Measurements from ENCODE around the gene CHADL. TPM values are rescaled to one million over a fixed set of nuclear protein-coding genes. Genes with fewer than 3 reads are reported as not detected.

Gene CHADL
- total RNA-seq, 1 donor from 2014 or later: 0.61 TPM

GRCh38 chr22:41254230-41254629, 13.5 kb upstream of the CHADL start:
- no peak for TF ChIP-seq CTCF (conservative IDR thresholded peaks at IDR 0.05)
- Mint-ChIP-seq H3K9me3 (no peaks in the 10 kb centered on the region), H3K4me1 (no peaks in the 10 kb centered on the region), H3K36me3 (ENCODE audit: low read depth) (no peaks in the 10 kb centered on the region), H3K27me3 (ENCODE audit: low read depth) (no peaks in the 10 kb centered on the region), H3K4me3 (no peak overlapping the region), H3K27ac (ENCODE audit: unreplicated experiment) (peak overlapping the region; percentile 75)
- no peak for DNase-seq (ENCODE audit: low read depth, low spot score)

GRCh38 chr22:41252365-41252764, 11.6 kb upstream of the CHADL start:
- no peaks in the 10 kb centered on the region for H3K27me3 Mint-ChIP-seq (ENCODE audit: low read depth)
- no peak overlapping the region for H3K4me3 Mint-ChIP-seq
- peaks cover 4% of the 10 kb centered on the region for H3K36me3 Mint-ChIP-seq (ENCODE audit: low read depth)
- no peaks in the 10 kb centered on the region for H3K9me3 Mint-ChIP-seq
- H3K4me1 Mint-ChIP-seq: no peaks in the 10 kb centered on the region
- TF ChIP-seq CTCF (conservative IDR thresholded peaks at IDR 0.05): no peak
- H3K27ac Mint-ChIP-seq (ENCODE audit: unreplicated experiment): no peak overlapping the region
- DNase-seq (ENCODE audit: low read depth, low spot score): no peak

GRCh38 chr22:41250127-41250526, 9.4 kb upstream of the CHADL start:
- Mint-ChIP-seq H3K4me1 (no peaks in the 10 kb centered on the region), H3K4me3 (no peak overlapping the region), H3K27ac (ENCODE audit: unreplicated experiment) (no peak overlapping the region), H3K36me3 (ENCODE audit: low read depth) (peaks cover 4% of the 10 kb centered on the region), H3K9me3 (no peaks in the 10 kb centered on the region), H3K27me3 (ENCODE audit: low read depth) (no peaks in the 10 kb centered on the region)
- DNase-seq (ENCODE audit: low read depth, low spot score): no peak
- no peak for TF ChIP-seq CTCF (conservative IDR thresholded peaks at IDR 0.05)

- H3K27ac Mint-ChIP-seq (ENCODE audit: unreplicated experiment): no peak overlapping the region
- no peaks in the 10 kb centered on the region for H3K9me3 Mint-ChIP-seq
- DNase-seq (ENCODE audit: low read depth, low spot score): no peak
- no peaks in the 10 kb centered on the region for H3K4me1 Mint-ChIP-seq
- H3K27me3 Mint-ChIP-seq (ENCODE audit: low read depth): no peaks in the 10 kb centered on the region
- no peak for TF ChIP-seq CTCF (conservative IDR thresholded peaks at IDR 0.05)
- peaks cover 4% of the 10 kb centered on the region for H3K36me3 Mint-ChIP-seq (ENCODE audit: low read depth)
- no peak overlapping the region for H3K4me3 Mint-ChIP-seq
Observed at GRCh38 chr22:41249442-41249841, 8.7 kb upstream of the CHADL start.

GRCh38 chr22:41248758-41249157, 8.0 kb upstream of the CHADL start:
- no peak for TF ChIP-seq CTCF (conservative IDR thresholded peaks at IDR 0.05)
- no peaks in the 10 kb centered on the region for H3K4me1 Mint-ChIP-seq
- no peak overlapping the region for H3K27ac Mint-ChIP-seq (ENCODE audit: unreplicated experiment)
- no peak overlapping the region for H3K4me3 Mint-ChIP-seq
- no peak for DNase-seq (ENCODE audit: low read depth, low spot score)
- peaks cover 4% of the 10 kb centered on the region for H3K36me3 Mint-ChIP-seq (ENCODE audit: low read depth)
- H3K27me3 Mint-ChIP-seq (ENCODE audit: low read depth): no peaks in the 10 kb centered on the region
- H3K9me3 Mint-ChIP-seq: no peaks in the 10 kb centered on the region

GRCh38 chr22:41248314-41248713, 7.6 kb upstream of the CHADL start:
- no peak overlapping the region for H3K4me3 Mint-ChIP-seq
- H3K36me3 Mint-ChIP-seq (ENCODE audit: low read depth): peaks cover 4% of the 10 kb centered on the region
- no peaks in the 10 kb centered on the region for H3K4me1 Mint-ChIP-seq
- no peaks in the 10 kb centered on the region for H3K27me3 Mint-ChIP-seq (ENCODE audit: low read depth)
- no peaks in the 10 kb centered on the region for H3K9me3 Mint-ChIP-seq
- no peak for DNase-seq (ENCODE audit: low read depth, low spot score)
- H3K27ac Mint-ChIP-seq (ENCODE audit: unreplicated experiment): no peak overlapping the region
- TF ChIP-seq CTCF (conservative IDR thresholded peaks at IDR 0.05): no peak

Measured in neural crest cell (in vitro differentiated cells).